SK-N-SH (cell line): ENCODE data around the gene SLC23A3.

Experiments used
- GABPA ChIP-seq: IDR thresholded peaks from 2 replicates; pipeline ENCODE4 v1.4.0; 2012; ENCODE audit warnings: low read depth, mild to moderate bottlenecking
- POLR2AphosphoS5 ChIP-seq: IDR thresholded peaks from 2 replicates; pipeline ENCODE4 v1.6.1; 2012; ENCODE audit warnings: low read depth, low read length
- RAD21 ChIP-seq: IDR thresholded peaks from 2 replicates; pipeline ENCODE4 v1.6.1; 2012; ENCODE audit warnings: mild to moderate bottlenecking, low read length
- TCF12 ChIP-seq: IDR thresholded peaks from 2 replicates; pipeline ENCODE4 v1.4.0; 2012
- TF ChIP-seq, protein P1 (sequence below): fragments of 200-600 bp; sonication (generic); IDR thresholded peaks from 2 replicates; pipeline ENCODE4 v1.6.1; 2017; ENCODE audit warnings: antibody characterized with exemption, mild to moderate bottlenecking, moderate library complexity
- TF ChIP-seq, protein P2 (sequence below): IDR thresholded peaks from 2 replicates; pipeline ENCODE4 v1.4.0; 2012; ENCODE audit warnings: low read depth

DNA sequence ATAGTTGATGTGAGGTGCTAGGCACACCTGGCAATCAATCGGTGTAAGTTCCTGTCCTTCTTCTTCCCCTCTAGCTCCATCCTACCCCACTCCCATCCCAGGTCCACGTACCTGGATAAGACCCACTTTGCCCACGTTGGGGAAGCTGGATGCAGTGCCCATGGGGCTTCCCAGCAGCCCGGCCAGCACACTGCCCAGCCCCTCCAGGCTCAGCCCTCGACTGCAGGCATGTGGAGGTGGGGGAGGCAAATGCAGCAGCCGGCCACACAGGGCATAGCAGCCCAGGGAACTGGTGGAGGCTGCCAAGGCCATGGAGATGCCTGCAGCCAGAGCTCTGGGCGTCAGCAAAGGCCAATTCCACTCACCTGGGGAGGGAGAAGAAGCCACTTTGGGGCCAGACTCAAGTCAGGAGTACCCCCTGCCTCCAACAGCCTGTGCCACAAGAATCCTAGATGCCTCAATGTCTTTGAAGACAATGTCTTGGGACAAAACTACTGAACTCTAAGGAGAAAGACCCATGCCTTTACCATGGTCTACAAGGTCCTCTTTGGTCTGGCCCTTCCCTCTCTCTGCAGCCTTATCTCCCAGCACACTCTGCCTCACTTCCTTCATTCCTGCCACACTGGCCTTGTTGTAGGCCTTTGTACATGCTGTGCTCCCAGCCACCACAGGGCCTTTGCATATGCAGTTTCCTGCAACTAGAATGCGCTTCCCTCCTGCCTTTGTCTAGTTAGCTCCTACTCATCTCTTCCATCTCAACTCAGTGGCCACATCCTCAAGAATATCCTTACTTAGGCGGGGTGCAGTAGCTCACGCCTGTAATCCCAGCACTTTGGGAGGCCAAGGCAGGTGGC is 4.5 kb downstream of the SLC23A3 start:
- TF ChIP-seq, protein P1, sequence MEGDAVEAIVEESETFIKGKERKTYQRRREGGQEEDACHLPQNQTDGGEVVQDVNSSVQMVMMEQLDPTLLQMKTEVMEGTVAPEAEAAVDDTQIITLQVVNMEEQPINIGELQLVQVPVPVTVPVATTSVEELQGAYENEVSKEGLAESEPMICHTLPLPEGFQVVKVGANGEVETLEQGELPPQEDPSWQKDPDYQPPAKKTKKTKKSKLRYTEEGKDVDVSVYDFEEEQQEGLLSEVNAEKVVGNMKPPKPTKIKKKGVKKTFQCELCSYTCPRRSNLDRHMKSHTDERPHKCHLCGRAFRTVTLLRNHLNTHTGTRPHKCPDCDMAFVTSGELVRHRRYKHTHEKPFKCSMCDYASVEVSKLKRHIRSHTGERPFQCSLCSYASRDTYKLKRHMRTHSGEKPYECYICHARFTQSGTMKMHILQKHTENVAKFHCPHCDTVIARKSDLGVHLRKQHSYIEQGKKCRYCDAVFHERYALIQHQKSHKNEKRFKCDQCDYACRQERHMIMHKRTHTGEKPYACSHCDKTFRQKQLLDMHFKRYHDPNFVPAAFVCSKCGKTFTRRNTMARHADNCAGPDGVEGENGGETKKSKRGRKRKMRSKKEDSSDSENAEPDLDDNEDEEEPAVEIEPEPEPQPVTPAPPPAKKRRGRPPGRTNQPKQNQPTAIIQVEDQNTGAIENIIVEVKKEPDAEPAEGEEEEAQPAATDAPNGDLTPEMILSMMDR, result no peak
- no peak for TF ChIP-seq GABPA
- TF ChIP-seq TCF12, result no peak
- TF ChIP-seq POLR2AphosphoS5, result no peak
- no peak for TF ChIP-seq RAD21
- TF ChIP-seq, protein P2, sequence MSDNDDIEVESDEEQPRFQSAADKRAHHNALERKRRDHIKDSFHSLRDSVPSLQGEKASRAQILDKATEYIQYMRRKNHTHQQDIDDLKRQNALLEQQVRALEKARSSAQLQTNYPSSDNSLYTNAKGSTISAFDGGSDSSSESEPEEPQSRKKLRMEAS, result no peak
